Measurements from ENCODE around the gene CA6.

DNA sequence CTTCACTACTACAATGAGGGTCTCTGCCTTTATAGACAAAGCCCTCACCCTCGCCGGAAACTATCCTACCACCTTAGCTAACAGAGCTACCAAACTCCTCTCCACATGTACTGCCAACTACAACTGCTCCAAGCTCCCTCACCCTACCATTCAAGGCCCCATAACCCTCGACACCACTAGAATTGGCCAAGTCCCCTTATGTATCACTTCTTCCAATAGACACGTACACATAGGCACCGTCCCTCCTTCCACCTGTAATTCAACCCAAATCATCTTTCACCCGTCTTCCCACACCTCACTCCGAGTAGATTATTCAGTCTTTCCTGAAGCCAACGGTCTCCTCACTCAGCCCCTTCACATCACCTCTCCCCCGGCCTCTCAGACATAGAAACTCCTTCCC, 19.7 kb upstream of the CA6 start:
- TF ChIP-seq CTCF (IDR thresholded peaks at IDR 0.05): no peak
- no peak for TF ChIP-seq POLR2AphosphoS5 (IDR thresholded peaks at IDR 0.05; ENCODE audit: insufficient read depth in 1 of 2, low read depth in 1 of 2)
- no peak for TF ChIP-seq POLR2A (IDR thresholded peaks at IDR 0.05)
